Measurements from ENCODE around the gene MAP3K4. TPM values are rescaled to one million over a fixed set of nuclear protein-coding genes. Genes with fewer than 3 reads are reported as not detected.
A peak's percentile ranks its signal among the peaks of the same experiment; 100 is the strongest.

MAP3K4 gene
- total RNA-seq, 2 experiments from 2014 or later = 32.8 to 38.1 TPM

DNA sequence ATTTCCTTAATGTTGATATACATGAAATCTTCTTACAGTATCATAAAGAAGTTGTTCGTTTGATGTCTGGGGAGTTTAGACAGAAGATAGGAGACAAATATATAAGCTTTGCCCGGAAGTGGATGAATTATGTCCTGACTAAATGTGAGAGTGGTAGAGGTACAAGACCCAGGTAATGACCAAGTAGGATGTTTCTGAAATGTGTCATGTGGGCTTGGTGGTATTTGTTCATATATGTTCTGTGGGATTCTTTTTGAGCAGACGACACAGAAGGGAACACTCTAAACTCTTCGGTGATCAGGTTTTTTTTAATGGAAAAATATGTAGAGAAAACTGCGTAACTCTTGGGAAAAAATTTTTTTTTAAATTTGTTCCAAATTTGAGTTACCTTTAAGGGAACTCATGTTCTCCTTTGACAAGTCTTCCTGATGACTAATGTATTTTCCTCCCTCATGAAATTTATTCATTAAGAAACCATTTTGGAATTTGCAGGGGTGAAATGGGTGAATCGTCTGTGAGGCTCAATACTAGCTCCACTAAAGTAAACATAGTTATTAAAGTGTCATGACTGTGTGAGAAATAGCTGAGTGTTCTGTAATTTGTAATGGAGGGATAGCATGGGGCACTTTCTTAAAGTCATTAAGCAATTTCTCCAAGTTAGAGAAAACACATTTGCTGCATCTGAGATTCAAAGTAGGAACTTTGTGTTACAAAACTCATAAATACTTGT lies 100.6 kb downstream of the MAP3K4 start:
- Mint-ChIP-seq H3K9me3 (no peaks in the 10 kb centered on the region), H3K4me1 (no peaks in the 10 kb centered on the region), H3K27me3 (no peaks in the 10 kb centered on the region), H3K27ac (no peak overlapping the region), H3K36me3 (peaks cover 12% of the 10 kb centered on the region), H3K4me3 (no peak overlapping the region)
- no peak for DNase-seq

DNA sequence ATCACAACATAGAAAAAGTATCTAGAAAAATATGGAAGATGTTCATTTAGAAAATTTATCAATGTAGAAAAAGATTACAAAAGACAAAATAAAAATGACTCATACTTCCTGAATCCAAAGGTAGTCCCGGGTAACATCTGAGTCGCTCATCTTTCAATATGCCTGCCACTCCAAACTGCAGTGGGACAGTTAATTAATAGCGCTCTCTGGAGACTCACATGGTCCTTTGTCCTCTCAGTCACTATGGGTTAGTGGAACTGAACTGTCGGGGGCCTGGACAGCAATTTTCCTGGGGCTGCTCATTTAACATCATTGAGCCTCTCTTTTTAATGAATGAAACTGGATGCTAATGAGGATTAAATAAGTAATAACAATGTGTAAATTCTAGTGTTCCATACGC lies 103.4 kb downstream of the MAP3K4 start:
- Mint-ChIP-seq H3K4me3 (no peak overlapping the region), H3K9me3 (no peaks in the 10 kb centered on the region), H3K4me1 (no peaks in the 10 kb centered on the region), H3K36me3 (peaks cover 14% of the 10 kb centered on the region), H3K27ac (no peak overlapping the region), H3K27me3 (no peaks in the 10 kb centered on the region)
- no peak for DNase-seq

DNA sequence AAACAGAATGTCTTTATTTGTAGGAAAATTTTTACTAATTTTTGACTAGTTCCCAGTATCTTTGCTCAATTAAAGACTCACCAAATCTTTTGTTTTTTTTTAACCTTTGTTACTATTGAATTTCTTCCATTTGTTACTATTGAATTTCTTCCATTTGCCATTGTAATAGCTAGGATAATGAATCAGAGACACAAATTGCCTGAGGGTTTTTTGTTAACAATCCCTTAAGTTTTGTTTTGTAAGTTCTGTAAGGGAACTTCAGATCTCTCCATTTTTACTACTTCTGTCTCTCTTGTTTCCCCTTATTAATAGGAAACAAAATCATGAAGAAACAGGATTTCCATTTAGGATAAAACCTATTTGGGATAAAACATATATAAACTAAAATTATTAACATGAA lies 104.3 kb downstream of the MAP3K4 start:
- H3K9me3 Mint-ChIP-seq = no peaks in the 10 kb centered on the region
- no peaks in the 10 kb centered on the region for H3K4me1 Mint-ChIP-seq
- no peak for DNase-seq
- H3K27ac Mint-ChIP-seq = no peak overlapping the region
- no peak overlapping the region for H3K4me3 Mint-ChIP-seq
- no peaks in the 10 kb centered on the region for H3K27me3 Mint-ChIP-seq
- H3K36me3 Mint-ChIP-seq = peaks cover 14% of the 10 kb centered on the region

DNA sequence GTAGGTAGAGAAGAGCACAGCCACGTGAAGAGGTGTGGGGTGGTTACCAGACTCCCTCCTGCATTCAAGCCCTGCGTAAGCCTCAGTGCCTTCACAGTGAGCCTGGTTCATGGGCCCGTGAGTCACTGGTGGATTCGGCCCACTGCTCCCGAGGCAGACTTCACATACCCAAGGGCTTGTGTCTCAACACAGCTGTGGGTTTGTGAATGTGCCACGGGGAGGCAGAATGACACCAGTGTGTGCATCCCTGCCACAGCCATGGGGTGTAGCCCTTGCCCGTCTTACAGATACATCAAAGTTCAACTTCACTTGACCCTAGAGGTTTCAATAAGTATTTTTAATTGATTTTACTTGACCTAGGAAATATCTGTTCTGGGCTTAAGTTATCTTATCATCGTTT lies 108.5 kb downstream of the MAP3K4 start:
- Mint-ChIP-seq H3K4me3 (no peak overlapping the region), H3K27me3 (no peaks in the 10 kb centered on the region), H3K27ac (no peak overlapping the region), H3K9me3 (no peaks in the 10 kb centered on the region), H3K36me3 (peaks cover 20% of the 10 kb centered on the region), H3K4me1 (peaks cover 3% of the 10 kb centered on the region)
- no peak for DNase-seq

DNA sequence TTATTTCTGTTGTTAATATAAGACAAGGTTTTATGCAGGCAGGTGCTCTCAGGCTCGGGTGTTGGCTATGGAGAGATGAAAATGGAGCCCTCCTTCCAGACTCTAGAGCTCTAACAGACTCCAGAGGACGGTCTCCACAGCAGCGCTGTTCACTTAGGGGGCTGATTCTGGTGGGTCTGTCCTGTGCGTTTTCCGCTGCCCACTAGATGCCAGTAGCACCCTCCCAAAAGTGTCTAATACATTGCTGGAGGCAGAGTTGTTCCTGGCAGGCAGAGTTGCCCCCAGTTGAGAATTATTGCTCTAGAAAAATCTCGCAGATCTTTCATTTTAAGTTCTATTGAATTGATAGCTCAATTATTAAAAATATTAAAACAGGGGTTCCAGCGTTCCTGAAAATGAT lies 109.9 kb downstream of the MAP3K4 start:
- Mint-ChIP-seq H3K27me3 (no peaks in the 10 kb centered on the region), H3K9me3 (no peaks in the 10 kb centered on the region), H3K4me3 (no peak overlapping the region), H3K4me1 (peaks cover 3% of the 10 kb centered on the region), H3K27ac (no peak overlapping the region), H3K36me3 (peaks cover 17% of the 10 kb centered on the region)
- DNase-seq = no peak

DNA sequence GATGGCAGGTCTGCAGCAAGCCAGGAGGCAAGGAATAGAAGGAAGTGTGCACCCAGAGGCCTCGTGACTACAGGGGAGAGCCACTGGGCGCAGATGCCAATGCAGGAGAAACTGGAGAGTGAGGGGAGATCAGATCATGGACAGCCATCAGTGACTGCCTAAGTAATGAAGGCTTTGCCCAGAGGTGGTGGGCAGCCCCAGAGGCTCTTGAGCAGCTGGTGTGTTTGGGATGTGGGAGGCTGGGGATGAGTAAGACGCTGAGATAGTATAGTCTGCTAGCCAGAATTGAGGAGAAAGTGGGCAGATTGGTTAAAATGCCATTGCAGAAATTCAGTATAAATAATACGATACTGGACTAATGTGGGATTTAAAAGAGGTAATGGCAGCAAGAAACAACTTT lies 111.9 kb downstream of the MAP3K4 start:
- peak overlapping the region; percentile 30 for H3K27ac Mint-ChIP-seq
- no peaks in the 10 kb centered on the region for H3K9me3 Mint-ChIP-seq
- H3K4me3 Mint-ChIP-seq = no peak overlapping the region
- no peak for DNase-seq
- H3K4me1 Mint-ChIP-seq = peaks cover 3% of the 10 kb centered on the region
- no peaks in the 10 kb centered on the region for H3K27me3 Mint-ChIP-seq
- peaks cover 22% of the 10 kb centered on the region for H3K36me3 Mint-ChIP-seq

DNA sequence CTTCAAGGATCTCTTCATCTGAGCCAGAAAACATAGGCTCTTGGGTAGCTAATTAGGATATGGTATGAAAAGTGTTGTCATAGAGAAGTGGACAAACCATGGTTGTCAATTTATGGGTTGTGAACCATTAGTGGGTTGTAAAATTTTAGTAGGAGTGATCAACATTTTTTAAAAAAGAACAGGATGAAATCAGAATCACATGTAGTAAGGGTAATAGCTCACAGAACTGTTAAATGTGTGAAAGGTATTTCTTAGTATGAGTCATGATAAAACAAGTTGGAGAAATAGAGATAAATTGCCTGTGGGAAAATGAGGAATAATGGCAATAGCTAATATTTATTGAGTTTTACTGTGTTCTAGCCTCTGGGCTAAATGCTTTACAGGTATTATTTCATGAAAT lies 113.4 kb downstream of the MAP3K4 start:
- Mint-ChIP-seq H3K27ac (peak overlapping the region; percentile 62), H3K4me1 (peaks cover 3% of the 10 kb centered on the region), H3K27me3 (no peaks in the 10 kb centered on the region), H3K9me3 (no peaks in the 10 kb centered on the region), H3K36me3 (peaks cover 27% of the 10 kb centered on the region), H3K4me3 (no peak overlapping the region)
- DNase-seq = no peak

DNA sequence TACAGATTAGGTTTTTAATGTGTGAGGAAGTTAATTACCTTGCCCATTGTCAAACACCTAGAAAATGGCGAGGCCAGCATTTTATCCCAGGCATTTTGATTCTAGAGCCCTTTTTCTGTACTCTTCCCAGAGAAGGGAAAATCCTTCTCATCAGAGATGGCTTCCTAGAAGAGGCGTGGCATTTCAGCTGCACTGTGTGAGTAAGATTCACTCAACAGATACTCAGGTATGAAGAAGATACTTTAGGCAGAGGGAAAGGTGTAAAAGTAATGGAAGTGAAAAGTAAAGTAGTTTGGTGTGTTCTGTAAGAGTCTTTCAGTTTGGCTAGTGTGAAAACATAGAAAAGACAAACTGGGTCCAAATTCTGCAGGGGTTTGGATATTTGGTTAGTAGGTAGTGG lies 113.8 kb downstream of the MAP3K4 start:
- Mint-ChIP-seq H3K9me3 (no peaks in the 10 kb centered on the region), H3K4me3 (no peak overlapping the region), H3K27ac (no peak overlapping the region), H3K27me3 (no peaks in the 10 kb centered on the region), H3K36me3 (peaks cover 31% of the 10 kb centered on the region), H3K4me1 (peaks cover 5% of the 10 kb centered on the region)
- no peak for DNase-seq

DNA sequence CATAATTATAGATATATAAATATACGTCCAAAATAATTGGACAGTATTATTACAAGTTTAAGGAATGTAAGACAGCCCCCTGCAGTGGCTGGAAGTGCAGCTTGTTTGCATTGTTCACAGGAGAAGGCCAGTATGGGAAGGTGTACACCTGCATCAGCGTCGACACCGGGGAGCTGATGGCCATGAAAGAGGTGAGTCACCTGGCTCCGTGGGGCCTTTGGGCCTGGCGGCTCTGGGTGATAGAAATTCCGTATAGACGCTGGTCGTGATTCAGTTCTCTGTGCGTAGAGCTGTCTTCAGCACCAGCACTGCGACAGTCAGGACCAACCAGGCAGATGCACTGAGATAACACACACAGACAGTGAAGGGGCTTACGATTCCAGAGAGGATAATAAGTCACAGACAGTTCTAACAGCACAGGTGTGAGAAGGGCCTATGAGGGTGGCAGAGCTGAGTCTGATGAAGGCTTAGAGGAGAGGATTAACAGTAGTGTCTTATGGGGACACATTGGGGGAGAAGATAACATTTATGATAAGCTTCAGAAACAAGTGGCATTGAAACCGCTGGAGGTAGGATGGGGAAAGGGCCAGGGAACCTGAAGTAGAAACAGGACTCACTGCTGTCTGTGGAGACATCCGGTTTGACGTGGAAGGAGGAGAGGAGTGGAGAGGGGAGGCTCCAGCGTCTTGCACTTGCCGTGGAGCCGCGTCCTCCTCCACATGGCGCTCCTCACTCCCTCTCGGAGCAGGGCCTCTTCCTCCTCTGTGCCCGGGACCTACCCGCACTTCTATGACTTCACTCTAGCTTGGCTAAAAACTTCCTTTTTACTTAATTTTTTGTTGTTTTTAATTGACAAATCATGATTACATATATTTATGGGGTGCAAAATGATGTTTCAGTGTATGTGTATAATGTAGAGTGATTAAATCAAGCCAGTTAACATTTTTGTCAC lies 116.5 kb downstream of the MAP3K4 start:
- Mint-ChIP-seq H3K4me3 (no peak overlapping the region), H3K27me3 (no peaks in the 10 kb centered on the region), H3K9me3 (no peaks in the 10 kb centered on the region), H3K36me3 (peaks cover 44% of the 10 kb centered on the region), H3K27ac (no peak overlapping the region), H3K4me1 (peaks cover 20% of the 10 kb centered on the region)
- no peak for DNase-seq

DNA sequence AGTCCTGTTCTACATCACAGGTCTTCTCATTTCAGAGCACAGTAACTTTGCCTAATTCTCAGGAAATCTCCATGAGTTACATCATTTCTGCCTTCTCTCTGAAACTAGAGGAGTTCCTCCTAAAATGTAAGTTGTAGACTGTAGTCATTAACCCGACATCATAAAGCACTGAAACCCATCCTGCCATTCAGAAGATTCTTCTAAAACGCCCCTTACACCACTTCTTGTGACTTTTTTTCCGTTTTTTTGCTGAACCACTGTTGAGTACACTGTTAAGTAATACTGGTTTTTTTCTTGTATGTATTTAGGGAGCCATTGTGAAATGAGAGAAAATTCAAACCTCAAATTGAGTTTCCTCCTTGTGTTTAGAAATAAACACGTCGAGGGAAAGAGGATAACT lies 117.3 kb downstream of the MAP3K4 start:
- Mint-ChIP-seq H3K4me3 (no peak overlapping the region), H3K27me3 (no peaks in the 10 kb centered on the region), H3K4me1 (peaks cover 20% of the 10 kb centered on the region), H3K9me3 (no peaks in the 10 kb centered on the region), H3K36me3 (peaks cover 41% of the 10 kb centered on the region), H3K27ac (no peak overlapping the region)
- DNase-seq = no peak

DNA sequence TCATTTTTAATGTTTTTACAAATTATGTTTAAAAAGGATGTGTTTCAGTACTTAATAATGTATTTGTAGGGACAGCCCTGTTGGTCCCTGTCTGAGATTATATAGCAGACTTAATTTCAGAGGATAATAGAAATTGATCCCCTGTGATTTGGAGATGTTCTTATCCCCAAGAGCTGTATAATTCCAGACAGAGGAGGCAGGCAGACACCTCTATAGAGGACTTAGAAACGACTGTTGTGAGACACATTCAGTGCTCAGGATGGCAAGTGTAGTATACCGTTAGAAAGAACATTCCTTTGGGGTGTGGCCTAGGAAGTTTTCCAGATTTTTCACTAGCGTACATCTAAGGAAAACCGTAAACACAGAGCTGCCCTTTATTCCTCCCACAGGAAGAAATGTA lies 117.8 kb downstream of the MAP3K4 start:
- Mint-ChIP-seq H3K27me3 (no peaks in the 10 kb centered on the region), H3K9me3 (no peaks in the 10 kb centered on the region), H3K36me3 (peaks cover 41% of the 10 kb centered on the region), H3K4me3 (no peak overlapping the region), H3K27ac (no peak overlapping the region), H3K4me1 (peaks cover 20% of the 10 kb centered on the region)
- DNase-seq = no peak

DNA sequence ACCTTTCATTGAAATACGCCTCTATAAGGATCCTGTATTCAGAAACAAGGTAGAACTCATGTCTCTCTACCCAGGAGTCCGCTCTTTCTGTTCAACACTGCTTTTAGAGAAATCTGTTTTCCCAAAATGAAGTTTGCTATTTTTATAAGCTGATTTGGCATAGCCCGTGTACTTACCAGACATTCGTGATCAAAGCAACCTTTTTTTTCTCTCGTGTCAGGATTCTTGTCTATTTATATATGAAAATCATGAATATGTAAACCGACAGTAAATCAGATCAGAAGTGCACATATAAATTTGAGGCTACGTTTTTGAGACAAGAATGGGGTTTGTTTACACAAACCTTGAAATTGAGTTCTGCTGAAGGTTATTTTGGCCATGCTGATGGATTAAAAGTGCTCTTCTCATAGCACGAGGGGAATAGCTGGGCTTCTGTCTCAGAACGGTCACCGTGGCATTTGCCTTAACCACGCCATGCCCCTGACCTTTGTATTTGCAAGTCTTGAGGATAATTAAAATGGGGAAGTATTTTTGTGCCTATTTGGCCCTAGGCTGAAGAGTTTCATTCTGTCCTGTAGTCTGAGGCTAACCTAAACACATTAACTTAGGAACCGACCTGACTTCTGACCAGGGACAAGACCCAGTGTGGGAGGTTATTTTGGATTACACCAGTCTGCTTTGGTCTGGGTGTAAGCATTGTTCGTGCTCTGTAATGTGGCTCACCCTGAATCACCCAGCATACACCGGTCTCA lies 118.6 kb downstream of the MAP3K4 start:
- no peak overlapping the region for H3K27ac Mint-ChIP-seq
- H3K36me3 Mint-ChIP-seq = peaks cover 38% of the 10 kb centered on the region
- H3K27me3 Mint-ChIP-seq = no peaks in the 10 kb centered on the region
- no peak for DNase-seq
- H3K9me3 Mint-ChIP-seq = no peaks in the 10 kb centered on the region
- peaks cover 17% of the 10 kb centered on the region for H3K4me1 Mint-ChIP-seq
- H3K4me3 Mint-ChIP-seq = no peak overlapping the region

DNA sequence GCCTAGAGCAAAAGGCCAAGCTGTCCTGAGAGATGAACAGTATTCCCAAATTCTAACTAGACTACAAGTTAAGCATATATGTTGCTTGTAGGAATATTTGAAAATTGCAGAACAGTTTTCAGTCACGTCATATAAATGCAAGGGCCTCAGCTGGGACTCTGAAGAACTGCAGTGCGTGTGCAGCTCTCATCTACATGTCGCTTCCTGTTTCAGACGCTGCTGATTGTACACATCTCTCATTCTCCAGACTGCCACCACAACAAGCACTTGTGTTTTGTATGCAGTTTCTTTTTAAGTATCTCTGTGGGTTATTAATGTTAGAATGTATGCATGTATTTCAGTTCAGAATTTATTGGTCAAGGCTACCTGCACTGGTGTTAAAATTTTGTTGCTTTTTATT lies 119.7 kb downstream of the MAP3K4 start:
- Mint-ChIP-seq H3K9me3 (no peaks in the 10 kb centered on the region), H3K4me3 (no peak overlapping the region), H3K27ac (peak overlapping the region; percentile 74), H3K4me1 (peaks cover 17% of the 10 kb centered on the region), H3K27me3 (no peaks in the 10 kb centered on the region), H3K36me3 (peaks cover 46% of the 10 kb centered on the region)
- no peak for DNase-seq

DNA sequence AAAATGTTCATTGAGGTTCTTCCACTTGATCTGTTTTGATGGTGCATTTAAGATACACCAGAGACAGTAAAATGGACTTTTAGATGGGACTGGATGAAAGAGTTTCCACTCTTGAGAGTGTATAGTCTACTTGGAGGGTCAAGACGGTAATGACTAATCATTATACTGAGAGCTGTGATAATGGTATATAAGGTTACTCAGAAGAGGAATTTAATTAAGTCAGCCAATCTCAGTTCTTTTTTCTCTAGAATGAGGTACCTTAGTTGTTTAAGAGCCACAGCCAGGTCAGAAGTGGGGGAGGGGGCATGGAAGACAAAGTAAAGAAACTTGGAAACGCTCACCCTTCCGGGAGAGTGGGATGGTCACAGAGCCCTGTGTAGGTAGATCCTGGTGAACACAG lies 123.9 kb downstream of the MAP3K4 start:
- Mint-ChIP-seq H3K27me3 (no peaks in the 10 kb centered on the region), H3K36me3 (peaks cover 56% of the 10 kb centered on the region), H3K9me3 (peaks cover 4% of the 10 kb centered on the region), H3K27ac (no peak overlapping the region), H3K4me1 (peaks cover 14% of the 10 kb centered on the region), H3K4me3 (no peak overlapping the region)
- no peak for DNase-seq

DNA sequence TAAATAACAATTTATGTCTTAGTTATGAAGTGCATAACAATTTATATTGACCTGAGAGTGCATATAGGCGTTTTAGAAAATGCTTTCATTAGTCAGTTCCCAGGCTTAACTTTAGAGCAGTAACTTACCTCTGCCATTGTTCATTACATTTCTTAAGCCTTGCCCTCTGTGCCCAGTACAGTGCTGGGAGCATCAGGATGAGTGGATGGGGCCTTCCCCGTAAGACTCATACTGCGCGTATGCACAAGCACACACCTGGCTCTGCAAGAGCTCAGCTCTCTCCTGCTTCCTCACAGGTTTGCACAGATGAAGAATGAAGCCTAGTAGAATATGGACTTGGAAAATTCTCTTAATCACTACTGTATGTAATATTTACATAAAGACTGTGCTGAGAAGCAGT lies 125.0 kb downstream of the MAP3K4 start:
- Mint-ChIP-seq H3K4me1 (peaks cover 4% of the 10 kb centered on the region), H3K36me3 (peaks cover 62% of the 10 kb centered on the region), H3K9me3 (peaks cover 7% of the 10 kb centered on the region), H3K27me3 (no peaks in the 10 kb centered on the region), H3K27ac (no peak overlapping the region), H3K4me3 (no peak overlapping the region)
- no peak for DNase-seq

Measured in activated naive CD8-positive, alpha-beta T cell treated with anti-CD3 and anti-CD28 coated beads for 36 hours (primary cell).